SHP77 treated with DMSO at 0.1 percent for 48 hours (cell line): ENCODE results near the gene C19orf25.
"Not testable (repeated sequence)": the region's sequence is repeated elsewhere in the genome, so short reads cannot be mapped to it uniquely, and the experiment has no call there.

Experiments
- DNase-seq: peaks from one replicate; lab custom pipeline; 2025; lab: John Stamatoyannopoulos, UW

The C19orf25 gene

DNA sequence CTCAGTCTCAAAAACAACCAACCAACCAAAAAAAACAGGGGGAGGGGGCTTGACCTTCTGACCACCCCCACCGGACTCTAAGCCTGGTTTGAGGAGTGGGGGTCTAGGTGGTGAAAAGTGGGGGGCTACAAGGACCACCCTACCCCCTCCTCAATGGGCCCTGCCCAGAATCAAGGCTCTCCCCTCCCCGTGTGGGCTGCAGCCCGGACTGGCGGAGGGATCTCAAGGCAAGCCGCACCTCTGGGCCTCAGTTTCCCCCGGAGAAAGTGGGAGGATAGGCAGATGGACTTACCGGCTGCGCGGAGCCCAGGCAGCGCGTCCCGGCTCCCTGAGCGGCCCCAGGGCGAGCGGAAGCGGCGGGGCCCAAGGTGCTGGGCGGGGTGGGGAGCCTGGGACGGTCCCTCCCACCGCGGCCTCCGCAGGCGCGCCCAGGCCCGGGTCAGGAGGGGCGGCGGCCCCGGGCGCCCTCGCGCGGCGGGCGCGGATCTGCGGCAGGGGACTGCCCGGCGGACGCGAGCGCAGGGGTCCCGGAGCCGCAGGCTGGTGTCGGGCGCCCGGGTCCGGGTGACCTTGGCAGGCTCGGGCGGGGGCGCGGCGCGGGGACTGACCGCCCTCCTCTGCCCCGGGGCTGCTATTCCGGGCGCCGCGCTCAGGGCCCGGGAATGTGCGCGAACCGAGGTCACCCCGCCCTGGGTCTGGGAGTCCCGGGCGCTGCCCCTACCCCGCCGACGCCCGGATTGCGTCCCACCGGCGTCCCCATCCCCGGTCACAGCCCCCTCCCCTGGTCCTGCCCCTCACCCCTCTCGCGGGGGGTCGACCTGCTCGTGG lies 33.9 kb upstream of the C19orf25 start, which contains the start of gene ADAMTSL5:
Gene ADAMTSL5, minus strand, starts transcription at position 349 of the 828 bp plus-strand sequence. CDS start 2,076 bp downstream, outside the sequence.
- no peak for DNase-seq

DNA sequence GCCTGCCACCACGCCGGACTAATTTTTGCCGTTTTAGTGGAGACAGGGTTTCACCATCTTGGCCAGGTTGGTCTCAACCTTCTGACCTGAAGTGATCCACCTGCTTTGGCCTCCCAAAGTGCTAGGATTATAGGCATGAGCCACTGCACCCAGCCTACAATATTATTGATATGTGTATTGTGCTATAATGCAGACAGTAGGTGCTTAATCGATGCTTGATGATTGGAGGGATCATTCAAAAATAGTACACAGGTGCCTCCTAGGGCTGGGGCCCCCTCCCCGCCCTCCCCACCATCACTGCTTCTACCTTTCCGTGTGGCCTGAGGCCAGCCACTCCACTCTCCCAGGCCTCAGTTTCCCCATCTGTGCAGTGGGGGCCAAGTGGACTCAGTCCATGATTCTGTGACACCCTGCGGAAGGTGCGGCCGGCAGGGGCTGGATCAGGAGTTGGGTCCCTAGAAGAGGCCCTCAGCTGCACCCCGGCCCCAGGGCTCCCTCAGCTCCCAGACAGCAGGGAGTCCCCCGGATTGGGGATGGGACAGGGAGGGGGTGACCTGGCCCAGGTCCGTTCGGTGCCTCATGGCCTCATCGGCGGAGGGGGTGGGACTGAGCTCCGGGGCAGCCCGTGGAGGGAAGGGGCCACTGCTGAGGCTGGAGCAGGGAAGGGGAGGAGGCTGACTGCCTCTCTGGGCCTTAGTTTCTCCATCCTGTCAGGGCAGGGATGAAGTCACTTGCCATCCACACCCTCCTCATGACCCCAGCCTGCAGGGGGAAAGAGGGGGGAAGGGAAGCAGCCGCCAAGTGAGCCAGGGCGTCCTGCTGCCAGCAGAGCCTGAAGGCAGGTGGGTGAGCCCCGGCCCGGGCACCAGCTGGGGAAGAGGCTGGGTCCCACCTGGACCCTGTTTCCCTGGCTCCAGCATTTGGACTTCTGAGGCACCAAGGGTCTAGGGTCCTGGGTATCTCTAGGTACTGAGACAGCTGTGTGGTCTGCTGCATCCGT lies 32.6 kb upstream of the C19orf25 start:
- DNase-seq = no peak

GRCh38 chr19:1510807-1511206 lies 31.8 kb upstream of the C19orf25 start:
- DNase-seq = no peak

DNA sequence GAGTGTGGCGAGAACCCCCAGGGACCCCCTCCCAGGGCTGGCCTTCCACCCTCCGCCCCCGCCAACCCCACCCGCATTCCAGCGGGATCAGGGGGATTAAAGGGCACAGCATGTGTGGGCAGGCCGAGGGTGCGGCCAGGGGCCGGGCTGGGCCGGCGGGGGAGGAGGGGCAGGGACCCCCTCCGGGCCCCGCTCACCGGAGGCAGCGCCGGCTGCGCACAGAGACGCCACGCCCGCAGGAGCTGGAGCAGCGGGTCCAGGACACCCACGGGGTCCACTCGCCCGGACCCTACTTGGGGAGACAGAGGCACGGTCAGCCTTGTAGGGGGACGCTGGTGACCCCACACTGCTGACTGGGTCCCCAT lies 31.4 kb upstream of the C19orf25 start:
- no peak for DNase-seq

DNA sequence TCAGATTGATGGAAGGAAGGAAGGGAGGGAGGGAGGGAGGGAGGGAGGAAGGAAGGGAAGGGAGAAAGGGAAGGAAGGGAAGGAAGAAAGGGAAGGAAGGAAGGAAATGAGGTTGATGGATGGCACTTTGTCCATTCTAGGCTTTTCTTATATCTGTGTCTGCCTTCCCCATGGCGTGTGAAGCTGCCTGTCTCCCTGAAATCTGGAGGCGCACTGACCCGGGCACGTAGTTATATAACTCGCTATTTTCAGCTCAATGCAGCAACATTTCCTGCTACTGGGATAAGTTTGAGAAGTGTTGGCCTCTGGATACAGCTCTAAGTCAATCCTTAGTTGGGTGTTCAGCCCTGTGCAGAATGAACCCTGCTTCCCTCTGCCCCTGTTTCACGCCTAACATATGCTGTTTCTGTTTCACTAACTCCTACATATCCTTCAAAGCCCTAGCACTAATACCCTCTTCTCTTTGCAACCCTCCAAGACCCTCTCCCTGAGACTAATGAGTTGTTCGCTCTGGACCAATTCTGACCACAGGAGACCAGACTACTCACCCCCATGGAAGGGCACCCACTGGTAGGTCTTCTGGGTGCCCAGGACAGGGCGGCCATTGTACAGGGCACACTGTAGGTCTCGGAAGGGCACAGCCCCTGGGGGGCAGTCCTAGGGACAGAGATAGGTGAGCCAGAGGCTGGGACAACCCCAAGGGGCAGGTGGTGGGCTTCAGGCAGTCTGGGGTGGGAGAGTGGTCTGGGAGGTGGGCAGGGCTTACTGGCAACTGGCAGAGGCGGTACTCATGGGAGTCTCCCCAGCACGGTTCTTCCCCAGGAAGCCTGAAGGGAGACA lies 30.8 kb upstream of the C19orf25 start:
- DNase-seq = no peak

DNA sequence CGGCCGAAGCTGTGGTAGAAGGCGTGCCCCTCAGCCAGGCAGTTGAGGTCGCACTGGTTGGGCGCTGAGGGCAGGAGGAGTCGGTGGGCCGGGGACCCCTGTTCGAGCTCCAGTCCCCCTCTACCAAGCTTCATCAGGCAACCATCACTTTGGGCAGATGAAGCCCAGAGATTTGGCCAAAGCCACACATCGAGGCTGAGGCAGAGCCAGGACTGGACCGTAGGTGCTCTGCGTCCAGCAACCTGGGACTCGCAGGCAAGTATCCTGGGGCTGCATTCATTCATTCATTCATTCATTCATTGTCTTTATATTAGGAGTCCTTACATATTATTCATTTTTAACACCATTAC lies 29.5 kb upstream of the C19orf25 start:
- DNase-seq = no peak

- DNase-seq = peak; percentile 88
These were observed 28.9 kb upstream of the C19orf25 start for GRCh38 chr19:1507763-1508506.

DNA sequence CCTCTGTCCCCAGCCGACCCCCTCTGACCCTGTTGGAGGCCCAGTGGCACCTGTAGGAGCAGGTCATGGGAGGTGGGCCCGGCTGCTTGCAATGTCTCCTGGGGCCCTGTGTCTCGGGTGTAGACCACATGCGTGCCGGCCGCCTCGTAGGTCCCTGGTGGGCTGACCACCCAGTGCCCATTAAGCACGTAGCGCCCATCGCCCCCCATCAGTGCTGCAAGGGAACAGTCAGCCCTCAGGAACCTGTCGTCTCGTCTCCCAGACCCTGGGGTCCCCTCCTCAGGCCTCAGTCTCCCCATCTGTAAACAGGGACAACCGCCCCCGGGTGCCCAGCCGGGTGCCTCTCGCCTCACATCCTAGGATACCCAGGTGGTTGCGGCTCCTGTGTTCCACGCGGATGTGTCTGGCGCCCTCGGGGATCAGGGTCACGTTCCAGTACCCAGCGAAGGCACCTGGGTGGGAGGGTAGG lies 28.2 kb upstream of the C19orf25 start:
- DNase-seq = no peak

GRCh38 chr19:1505991-1506881 lies 27.2 kb upstream of the C19orf25 start:
- no peak for DNase-seq

- DNase-seq = no peak
These were observed 26.0 kb upstream of the C19orf25 start for GRCh38 chr19:1505012-1505411.

DNA sequence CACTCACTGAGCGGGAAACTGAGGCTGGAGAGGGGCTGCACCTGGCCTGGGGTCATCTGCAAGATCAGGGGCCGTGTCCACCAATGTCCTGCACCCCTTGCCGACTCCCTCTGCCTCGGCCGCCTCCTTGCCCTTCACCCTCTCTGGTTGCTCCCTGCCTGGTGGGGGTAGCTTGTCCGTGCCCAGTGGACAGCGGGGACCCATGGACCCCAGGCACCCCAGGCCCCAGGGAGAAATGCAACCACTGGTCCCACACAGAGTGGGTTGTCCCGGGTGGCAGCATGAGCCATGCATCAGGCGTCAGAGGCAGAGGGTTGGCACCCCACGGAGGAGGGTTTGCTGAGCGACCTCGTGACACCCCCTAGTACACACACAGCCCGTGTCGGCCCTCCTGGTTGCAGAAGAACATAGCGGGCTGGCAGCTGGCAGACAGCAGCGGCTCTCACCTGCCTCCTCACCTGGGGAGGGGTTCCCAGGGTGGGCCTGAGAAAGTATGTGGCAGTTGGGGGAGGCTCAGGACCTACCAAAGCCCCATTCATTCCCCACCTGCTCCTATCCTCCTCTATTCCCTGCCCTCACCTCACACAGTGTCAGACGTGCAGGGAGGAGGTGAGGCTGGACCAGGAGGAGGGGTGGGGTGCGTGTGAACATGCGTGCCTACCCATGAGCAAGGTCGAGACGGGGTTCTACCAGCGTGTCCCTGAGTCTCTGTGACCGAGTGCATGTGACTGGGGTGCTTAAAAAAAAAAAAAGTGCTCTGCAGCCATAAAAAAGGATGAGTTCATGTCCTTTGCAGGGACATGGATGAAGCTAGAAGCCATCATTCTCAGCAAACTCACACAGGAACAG lies 25.1 kb upstream of the C19orf25 start:
- no peak for DNase-seq

DNA sequence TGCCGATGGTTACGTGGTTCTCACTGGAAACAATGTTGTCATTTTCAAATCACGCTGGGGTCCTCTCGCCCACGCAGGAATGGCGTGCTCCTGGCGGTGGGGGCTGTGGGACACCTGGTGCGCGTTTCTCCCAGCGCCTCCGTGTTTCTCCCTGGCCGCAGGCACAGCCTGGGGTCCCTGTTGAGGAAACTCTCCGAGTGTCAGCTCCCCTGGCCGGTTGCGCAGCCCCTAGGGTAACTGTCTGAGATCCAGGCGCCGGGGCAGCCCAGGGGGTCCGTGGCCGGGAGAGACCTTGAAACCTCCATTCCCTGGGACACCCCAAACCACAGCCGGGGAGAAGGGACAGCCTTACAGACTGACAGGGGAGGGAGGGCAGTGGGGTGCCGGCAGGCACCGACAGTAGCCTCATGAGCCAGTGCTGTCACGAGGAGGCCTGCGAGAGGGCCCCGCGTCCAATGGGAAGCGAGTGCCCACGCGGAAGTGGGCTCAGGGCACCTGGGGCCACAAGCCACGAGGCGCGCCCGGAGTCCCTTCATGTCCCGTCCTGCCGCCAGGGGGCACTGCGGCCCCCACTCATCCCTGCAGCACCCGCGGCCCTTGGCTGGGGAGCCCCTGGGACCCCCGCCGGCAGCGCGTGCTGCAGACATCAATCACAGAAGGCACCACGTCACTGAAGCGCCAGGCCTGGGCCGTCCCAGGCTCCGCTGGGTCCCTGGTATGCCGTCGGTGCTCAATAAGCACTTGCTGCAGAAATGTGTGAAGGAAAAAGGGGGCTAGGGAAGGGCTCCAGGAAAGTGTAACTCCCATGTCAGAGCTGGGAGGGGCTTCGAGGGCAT lies 24.3 kb upstream of the C19orf25 start:
- peak; percentile 2 for DNase-seq

DNA sequence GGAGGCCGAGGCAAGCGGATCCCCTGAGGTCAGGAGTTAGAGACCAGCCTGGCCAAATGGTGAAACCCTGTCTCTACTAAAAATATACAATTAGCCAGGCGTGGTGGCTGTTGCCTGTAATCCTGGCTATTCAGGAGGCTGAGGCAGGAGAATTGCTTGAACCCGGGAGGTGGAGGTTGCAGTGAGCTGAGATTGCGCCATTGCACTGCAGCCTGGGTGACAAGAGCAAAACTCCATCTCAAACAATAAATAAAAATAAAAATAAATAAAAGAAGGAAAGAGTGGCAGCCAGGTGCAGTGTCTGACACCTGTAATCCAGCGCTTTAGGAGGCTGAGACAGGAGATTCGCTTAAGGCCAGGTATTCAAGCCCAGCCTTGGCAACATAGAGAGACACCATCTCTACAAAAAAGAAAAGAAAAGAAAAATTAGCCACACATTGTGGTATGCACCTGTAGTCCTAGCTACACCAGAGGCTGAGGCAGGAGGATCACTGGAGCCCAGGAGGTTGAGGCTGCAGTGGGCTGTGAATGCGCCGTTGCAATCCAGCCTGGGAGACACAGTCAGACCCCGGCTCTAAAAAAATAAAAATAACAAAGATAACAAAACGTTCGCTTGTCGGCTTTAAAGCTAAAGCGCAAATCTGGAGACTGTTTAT lies 23.5 kb upstream of the C19orf25 start:
- DNase-seq = no peak

- no peak for DNase-seq
These were observed 22.2 kb upstream of the C19orf25 start for GRCh38 chr19:1501200-1501595.

DNA sequence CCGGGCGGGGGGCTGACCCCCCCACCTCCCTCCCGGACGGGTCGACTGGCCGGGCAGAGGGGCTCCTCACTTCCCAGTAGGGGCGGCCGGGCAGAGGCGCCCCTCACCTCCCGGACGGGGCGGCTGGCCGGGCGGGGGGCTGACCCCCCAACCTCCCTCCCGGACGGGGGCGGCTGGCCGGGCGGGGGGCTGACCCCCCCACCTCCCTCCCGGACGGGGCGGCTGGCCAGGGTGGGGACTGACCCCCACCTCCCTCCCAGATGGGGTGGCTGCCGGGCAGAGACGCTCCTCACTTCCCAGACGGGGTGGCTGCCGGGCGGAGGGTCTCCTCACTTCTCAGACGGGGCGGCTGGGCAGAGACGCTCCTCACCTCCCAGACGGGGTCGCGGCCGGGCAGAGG lies 20.2 kb upstream of the C19orf25 start:
- not testable (repeated sequence) for DNase-seq

- no peak for DNase-seq
These were observed 18.7 kb upstream of the C19orf25 start for GRCh38 chr19:1497578-1498235.
